Measurements from ENCODE around the gene LRP6.

GRCh38 chr12:12081836-12082497 is 184.9 kb downstream of the LRP6 start:
- TF ChIP-seq NRF1 (IDR thresholded peaks at IDR 0.05; ENCODE audit: low read depth, low read length) (no peak), EZH2 (IDR thresholded peaks at IDR 0.05; ENCODE audit: low read depth, low read length, severe bottlenecking) (no peak), POLR2A (IDR thresholded peaks at IDR 0.05; ENCODE audit: control extremely low read depth in 1 of 2, low read depth in 2 of 2, low read length in 2 of 2) (no peak)

Measured in H1 (cell line).